K562 (cell line): ENCODE results near the gene METTL23. TPM values are rescaled to one million over a fixed set of nuclear protein-coding genes. Genes with fewer than 3 reads are reported as not detected.
A peak's percentile ranks its signal among the peaks of the same experiment; 100 is the strongest.

Experiments used
- BCL6 ChIP-seq: fragments of 250-450 bp; sonication (Bioruptor Pico); IDR thresholded peaks from 2 replicates; pipeline ENCODE4 v1.4.0; 2020
- CHD1 ChIP-seq: fragments of 200-600 bp; sonication (generic); IDR thresholded peaks from one replicate; pipeline ENCODE4 v1.6.1; 2012; ENCODE audit warnings: mild to moderate bottlenecking, moderate library complexity, low read length, inconsistent platforms
- CHD2 ChIP-seq: IDR thresholded peaks from 2 replicates; pipeline ENCODE4 v1.6.1; 2011; ENCODE audit warnings: low read depth, low read length
- CREM ChIP-seq: IDR thresholded peaks from 2 replicates; pipeline ENCODE4 v1.6.1; 2014; ENCODE audit warnings: antibody characterized with exemption, low read depth
- ETS1 ChIP-seq: conservative IDR thresholded peaks from 2 replicates; pipeline ENCODE4 v1.6.1; 2011; ENCODE audit warnings: low read depth, mild to moderate bottlenecking, low read length; ENCODE audit not compliant: control insufficient read depth
- FOXJ3 ChIP-seq: sonication (generic); formaldehyde crosslinking; IDR thresholded peaks from 2 replicates; pipeline ENCODE4 v1.4.0; 2020; ENCODE audit warnings: mild to moderate bottlenecking, missing genetic modification reagents
- KDM2B ChIP-seq: fragments of 250-450 bp; sonication (Bioruptor Pico); IDR thresholded peaks from 2 replicates; pipeline ENCODE4 v1.8.0; 2021; ENCODE audit warnings: mild to moderate bottlenecking, moderate library complexity
- NKRF ChIP-seq: fragments of 450-650 bp; IDR thresholded peaks from 2 replicates; pipeline ENCODE4 v1.6.1; 2016; ENCODE audit warnings: borderline replicate concordance
- PREB ChIP-seq: sonication (generic); formaldehyde crosslinking; IDR thresholded peaks from 2 replicates; pipeline ENCODE4 v1.8.1; 2023; ENCODE audit warnings: mild to moderate bottlenecking, missing genetic modification reagents
- SETDB1 ChIP-seq: IDR thresholded peaks from one replicate; pipeline ENCODE4 v1.6.1; 2012; ENCODE audit warnings: low read length, control low read depth, inconsistent platforms
- SIN3A ChIP-seq, 2 experiments: fragments of 150-350 bp in 1 of 2; IDR thresholded peaks; 2 replicates each; pipeline ENCODE4 v1.6.1; 2011 to 2016; ENCODE audit warnings: borderline replicate concordance in 2 of 2, low read depth in 2 of 2, low read length in 2 of 2, mild to moderate bottlenecking in 2 of 2, moderate library complexity in 2 of 2; ENCODE audit not compliant: control insufficient read depth in 1 of 2
- SUPT5H ChIP-seq: fragments of 450-650 bp; IDR thresholded peaks from 2 replicates; pipeline ENCODE4 v1.6.1; 2016
- ZBTB12 ChIP-seq: fragments of 250-450 bp; sonication (Bioruptor Pico); IDR thresholded peaks from 2 replicates; pipeline ENCODE4 v1.4.0; 2020
- ZNF143 ChIP-seq: sonication (generic); formaldehyde crosslinking; IDR thresholded peaks from 2 replicates; pipeline ENCODE4 v1.9.0; 2022; ENCODE audit warnings: mild to moderate bottlenecking, missing genetic modification reagents
- ZNF274 ChIP-seq: IDR thresholded peaks from 2 replicates; pipeline ENCODE4 v1.6.1; 2011; ENCODE audit warnings: low read depth, mild to moderate bottlenecking, low read length, moderate library complexity, borderline replicate concordance
- ZNF449 ChIP-seq: fragments of 250-450 bp; sonication (Bioruptor Pico); IDR thresholded peaks from 2 replicates; pipeline ENCODE4 v1.8.0; 2022; ENCODE audit warnings: moderate library complexity, mild to moderate bottlenecking, inconsistent platforms
- ZNF584 ChIP-seq: fragments of 200-800 bp; sonication (Bioruptor generic); IDR thresholded peaks from 2 replicates; pipeline ENCODE4 v1.6.1; 2016; ENCODE audit warnings: low read depth, mild to moderate bottlenecking, missing genetic modification characterization, missing compliant biosample characterization
- ZNF668 ChIP-seq: fragments of 250-450 bp; sonication (Bioruptor Pico); IDR thresholded peaks from 2 replicates; pipeline ENCODE4 v1.8.0; 2022; ENCODE audit warnings: mild to moderate bottlenecking, inconsistent platforms
- ZNF76 ChIP-seq: fragments of 250-450 bp; sonication (Bioruptor Pico); IDR thresholded peaks from 2 replicates; pipeline ENCODE4 v1.4.0; 2020; ENCODE audit warnings: mild to moderate bottlenecking, moderate library complexity, borderline replicate concordance
- ZNF79 ChIP-seq: fragments of 250-450 bp; sonication (Bioruptor Pico); IDR thresholded peaks from 2 replicates; pipeline ENCODE4 v1.4.0; 2020; ENCODE audit warnings: low read depth, mild to moderate bottlenecking, moderate library complexity
- polyA plus RNA-seq, 8 experiments: library from polyadenylated mRNA; depleted of rRNA in 4 of 8; stranded (reverse) in 5 of 8; unstranded in 3 of 8; fragments of >200 nt; fragmentation: Nextera tagmentation in 2 of 8; fragmentation: Illumina TruSeq in 1 of 8; extraction: Ambion mirVana in 2 of 8; extraction: Trizol in 1 of 8; gene quantifications; 2 replicates each; pipeline versions ENCODE4 v1.2.1 to v1.2.3, GENCODE V29; 2011 to 2014; ENCODE audit warnings: inconsistent platforms in 1 of 8, missing spikeins in 1 of 8
- total RNA-seq, 7 experiments: library from RNA; depleted of rRNA in 6 of 7; stranded (reverse); fragments of >200 nt in 6 of 7; fragmentation: Illumina TruSeq in 2 of 7; extraction: Trizol in 2 of 7; gene quantifications; 2 replicates each; pipeline versions ENCODE4 v1.2.1 to v1.2.3, GENCODE V29; 2011 to 2021; ENCODE audit warnings: low replicate concordance in 1 of 7

Gene METTL23
- total and polyA plus RNA-seq, 9 of the 15 experiments (the other 6 are each of a cell fraction or from before 2014, with no cell fraction given): 29.4 to 67.3 (median 41.6) TPM

- TF ChIP-seq PREB (CRISPR knock-in tag) (peak; percentile 77; the same call in 1 of the 2 replicates), ZBTB12 (CRISPR knock-in tag) (0 out of 2 replicates have a peak, but pooled peaks have one; percentile 40), CHD1 (peak; percentile 4), CREM (peak; percentile 84), ZNF274 (no peak), NKRF (peak; percentile 78), CHD2 (no peak), ZNF79 (CRISPR knock-in tag) (no peak), ZNF584 (peak; percentile 70; the same call in 1 of the 2 replicates), ZNF449 (CRISPR knock-in tag) (0 out of 2 replicates have a peak, but pooled peaks have one; percentile 22), ZNF668 (CRISPR knock-in tag) (no peak), ZNF76 (CRISPR knock-in tag) (peak; percentile 48; the same call in 1 of the 2 replicates), ZNF143 (CRISPR knock-in tag) (peak; percentile 94), FOXJ3 (CRISPR knock-in tag) (no peak), SIN3A (IDR thresholded peaks at IDR 0.05; ENCODE audit: borderline replicate concordance in 2 of 2, control insufficient read depth in 1 of 2, low read depth in 2 of 2, low read length in 2 of 2) (peak; percentile 94 to 95), BCL6 (CRISPR knock-in tag) (no peak), ETS1 (peak; percentile 99), KDM2B (CRISPR knock-in tag) (no peak), SETDB1 (no peak), SUPT5H (peak; percentile 63)
These were observed 11.2 kb downstream of the METTL23 start, which contains the start of gene MFSD11 (continued) for GRCh38 chr17:76737676-76738467.
